ENCODE measurements around the gene KCNK10. TPM values are rescaled to one million over a fixed set of nuclear protein-coding genes. Genes with fewer than 3 reads are reported as not detected.

KCNK10 gene
- total RNA-seq, 4 donors from 2014 or later = not detected

DNA sequence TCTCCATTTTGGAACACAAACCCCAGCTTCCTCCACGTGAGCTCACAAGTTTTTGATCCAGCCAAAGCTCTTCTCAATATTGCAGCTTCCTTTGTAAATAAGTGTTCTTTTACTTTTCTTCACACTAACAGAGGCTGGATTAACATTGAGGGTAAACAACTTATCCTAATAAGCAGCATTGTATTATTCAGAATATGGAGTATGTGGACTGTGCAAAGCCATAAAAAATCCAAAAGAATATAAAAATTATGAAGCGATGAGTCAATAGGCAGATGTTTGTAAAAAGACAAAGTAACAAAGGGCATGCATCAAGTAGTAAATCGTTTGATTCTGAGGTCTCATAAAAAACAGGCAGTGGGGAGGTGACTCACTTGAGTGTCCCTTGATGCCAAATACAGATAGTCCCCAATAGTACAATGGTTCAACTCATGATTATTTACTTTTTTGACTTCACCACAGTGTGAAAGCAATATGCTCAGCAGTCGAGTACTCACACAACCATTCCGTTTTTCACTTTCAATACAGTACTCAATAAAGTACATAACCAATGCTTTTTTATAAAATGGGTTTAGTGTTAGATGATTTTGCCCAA, 23.1 kb upstream of the KCNK10 start:
- intact Hi-C loops (cut with DNase I; ENCODE audit: low total_unique reads) = no loop called here
- no peak for TF ChIP-seq CTCF (IDR thresholded peaks at IDR 0.05 in 4 of 5, conservative IDR thresholded peaks at IDR 0.05 in 1 of 5)
- no peak for TF ChIP-seq POLR2A (IDR thresholded peaks at IDR 0.05)
- DNase-seq (no peak), ATAC-seq (no peak)
- in situ Hi-C loops (cut with MboI; ENCODE audit: low sequenced_read_pairs in 4 of 4) = no loop called here
- H3K27ac ChIP-seq = no peak overlapping the region
- H3K36me3 ChIP-seq = no peaks in the 10 kb centered on the region
- H3K4me1 ChIP-seq = no peaks in the 10 kb centered on the region
- H3K9me3 ChIP-seq = no peaks in the 10 kb centered on the region
- no peak overlapping the region for H3K4me3 ChIP-seq
- H3K27me3 ChIP-seq = no peaks in the 10 kb centered on the region

DNA sequence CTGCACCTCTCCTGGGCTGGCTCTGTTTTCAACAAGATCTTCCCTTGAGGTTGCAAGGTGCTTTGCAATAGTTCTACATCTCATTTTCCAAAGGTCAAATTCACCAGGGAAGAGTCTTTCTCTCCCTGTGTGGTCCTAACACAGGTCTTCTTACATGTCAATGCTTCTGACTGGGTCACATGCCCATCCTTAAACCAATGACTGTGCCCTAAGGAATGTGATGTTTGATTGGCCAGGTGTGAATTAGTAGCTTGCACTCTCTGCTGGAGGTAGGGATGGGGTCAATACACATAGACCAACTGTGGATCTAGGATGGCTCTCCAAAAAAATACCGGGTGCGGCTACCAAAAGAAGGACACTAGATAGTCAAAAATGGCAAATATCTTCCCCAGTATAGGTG, 19.9 kb upstream of the KCNK10 start:
- ATAC-seq (no peak), DNase-seq (no peak)
- H3K9me3 ChIP-seq = no peaks in the 10 kb centered on the region
- intact Hi-C loops (cut with DNase I; ENCODE audit: low total_unique reads) = no loop called here
- H3K27me3 ChIP-seq = no peaks in the 10 kb centered on the region
- in situ Hi-C loops (cut with MboI; ENCODE audit: low sequenced_read_pairs in 4 of 4) = no loop called here
- TF ChIP-seq CTCF (IDR thresholded peaks at IDR 0.05 in 4 of 5, conservative IDR thresholded peaks at IDR 0.05 in 1 of 5) = no peak
- no peak for TF ChIP-seq POLR2A (IDR thresholded peaks at IDR 0.05)
- H3K36me3 ChIP-seq = no peaks in the 10 kb centered on the region
- no peak overlapping the region for H3K27ac ChIP-seq
- no peaks in the 10 kb centered on the region for H3K4me1 ChIP-seq
- H3K4me3 ChIP-seq = no peak overlapping the region

DNA sequence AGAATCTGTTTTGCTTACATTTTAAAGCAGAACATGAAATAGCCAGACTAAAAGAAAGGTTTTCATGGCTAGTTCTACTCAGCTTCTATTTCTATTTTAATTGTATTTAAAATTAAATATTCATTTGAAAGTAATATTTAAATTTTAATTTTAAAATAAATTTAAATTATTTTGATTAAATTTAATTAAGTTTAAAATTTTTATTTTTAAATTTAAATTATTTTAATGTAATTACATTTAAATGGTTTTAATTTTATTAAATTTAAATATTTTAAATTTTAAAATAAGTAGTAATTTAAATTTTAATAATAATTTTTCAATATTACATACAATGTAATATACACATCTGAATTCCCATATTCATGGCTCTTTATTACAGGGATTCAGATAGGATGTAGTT, 17.3 kb upstream of the KCNK10 start:
- no peaks in the 10 kb centered on the region for H3K36me3 ChIP-seq
- in situ Hi-C loops (cut with MboI; ENCODE audit: low sequenced_read_pairs in 4 of 4) = no loop called here
- intact Hi-C loops (cut with DNase I; ENCODE audit: low total_unique reads) = no loop called here
- ATAC-seq (no peak), DNase-seq (no peak)
- H3K4me1 ChIP-seq = no peaks in the 10 kb centered on the region
- no peak overlapping the region for H3K4me3 ChIP-seq
- H3K27ac ChIP-seq = no peak overlapping the region
- no peaks in the 10 kb centered on the region for H3K27me3 ChIP-seq
- no peaks in the 10 kb centered on the region for H3K9me3 ChIP-seq
- TF ChIP-seq POLR2A (IDR thresholded peaks at IDR 0.05) (no peak), CTCF (IDR thresholded peaks at IDR 0.05 in 4 of 5, conservative IDR thresholded peaks at IDR 0.05 in 1 of 5) (no peak)

DNA sequence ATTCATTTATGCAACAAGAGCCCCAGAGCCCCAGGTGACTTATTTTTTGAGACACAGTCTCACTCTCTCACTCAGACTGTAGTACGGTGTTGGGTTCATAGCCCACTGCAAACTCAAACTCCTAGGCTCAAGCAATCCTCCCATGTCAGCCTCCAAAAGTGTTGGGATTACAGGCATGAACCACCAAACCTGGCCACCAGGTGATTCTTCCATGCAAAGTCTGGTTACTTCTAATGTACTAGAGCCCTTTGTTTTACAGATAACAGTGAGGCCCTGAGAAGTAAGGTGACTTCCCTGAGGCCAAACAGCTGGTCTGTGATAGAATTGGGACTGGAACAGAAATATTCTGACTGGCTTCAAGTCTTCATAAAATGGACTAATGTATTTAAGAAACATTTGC, 10.0 kb upstream of the KCNK10 start:
- in situ Hi-C loops (cut with MboI; ENCODE audit: low sequenced_read_pairs in 4 of 4) = no loop called here
- H3K27me3 ChIP-seq = peaks cover 0 to 7% (median 6%) of the 10 kb centered on the region in 3 donors

More for the DNA sequence above, 10.0 kb upstream of the KCNK10 start:
- DNase-seq (no peak), ATAC-seq (no peak)
- H3K36me3 ChIP-seq = no peaks in the 10 kb centered on the region
- intact Hi-C loops (cut with DNase I; ENCODE audit: low total_unique reads) = no loop called here
- TF ChIP-seq POLR2A (IDR thresholded peaks at IDR 0.05) (no peak), CTCF (IDR thresholded peaks at IDR 0.05 in 4 of 5, conservative IDR thresholded peaks at IDR 0.05 in 1 of 5) (no peak)
- no peak overlapping the region for H3K4me3 ChIP-seq
- H3K9me3 ChIP-seq = no peaks in the 10 kb centered on the region
- no peaks in the 10 kb centered on the region for H3K4me1 ChIP-seq
- no peak overlapping the region for H3K27ac ChIP-seq

Data from gastrocnemius medialis (tissue), 4 donors.